SK-N-SH treated with all-trans-retinoic acid at 6 μM for 48 hours (cell line): Measurements from ENCODE around the gene SH3TC1.

ENCODE experiments used
- ARNTL ChIP-seq: fragments of 450-650 bp; formaldehyde crosslinking; IDR thresholded peaks from 2 replicates; pipeline ENCODE4 v1.5.0; 2020; ENCODE audit warnings: low read depth, mild to moderate bottlenecking, moderate library complexity, borderline replicate concordance
- BACH2 ChIP-seq: fragments of 250-450 bp; sonication (Bioruptor Pico); IDR thresholded peaks from 2 replicates; pipeline ENCODE4 v1.9.0; 2021; ENCODE audit warnings: mild to moderate bottlenecking, borderline replicate concordance
- CSDC2 ChIP-seq: fragments of 250-450 bp; sonication (Bioruptor Pico); IDR thresholded peaks from 2 replicates; pipeline ENCODE4 v1.5.0; 2020; ENCODE audit warnings: mild to moderate bottlenecking, moderate library complexity
- GLIS3 ChIP-seq: fragments of 250-450 bp; sonication (Bioruptor Pico); IDR thresholded peaks from 2 replicates; pipeline ENCODE4 v1.5.0; 2020; ENCODE audit warnings: mild to moderate bottlenecking, moderate library complexity
- PATZ1 ChIP-seq: fragments of 250-450 bp; sonication (Bioruptor Pico); IDR thresholded peaks from 2 replicates; pipeline ENCODE4 v1.8.0; 2020; ENCODE audit warnings: mild to moderate bottlenecking, moderate library complexity, borderline replicate concordance
- POU6F1 ChIP-seq: fragments of 250-450 bp; sonication (Bioruptor Pico); IDR thresholded peaks from 2 replicates; pipeline ENCODE4 v1.8.0; 2021; ENCODE audit warnings: low read depth, mild to moderate bottlenecking, moderate library complexity, borderline replicate concordance
- PPARA ChIP-seq: fragments of 250-450 bp; sonication (Bioruptor Pico); IDR thresholded peaks from 2 replicates; pipeline ENCODE4 v1.5.0; 2020; ENCODE audit warnings: mild to moderate bottlenecking, borderline replicate concordance
- RARB ChIP-seq: fragments of 250-450 bp; sonication (Bioruptor Pico); IDR thresholded peaks from 2 replicates; pipeline ENCODE4 v1.8.0; 2021; ENCODE audit warnings: mild to moderate bottlenecking, moderate library complexity
- TCF4 ChIP-seq: fragments of 250-450 bp; sonication (Bioruptor Pico); IDR thresholded peaks from 2 replicates; pipeline ENCODE4 v1.8.0; 2021; ENCODE audit warnings: mild to moderate bottlenecking, moderate library complexity, borderline replicate concordance
- TSHZ2 ChIP-seq: fragments of 250-450 bp; sonication (Bioruptor Pico); IDR thresholded peaks from 2 replicates; pipeline ENCODE4 v1.5.0; 2020; ENCODE audit warnings: mild to moderate bottlenecking, moderate library complexity
- ZC3H10 ChIP-seq: fragments of 250-450 bp; sonication (Bioruptor Pico); IDR thresholded peaks from 2 replicates; pipeline ENCODE4 v1.5.1; 2021; ENCODE audit warnings: mild to moderate bottlenecking, moderate library complexity
- ZNF565 ChIP-seq: fragments of 450-650 bp; formaldehyde crosslinking; conservative IDR thresholded peaks from 2 replicates; pipeline ENCODE4 v1.5.0; 2020; ENCODE audit warnings: low read depth, mild to moderate bottlenecking, moderate library complexity

GRCh38 chr4:8218371-8219031 lies 19.4 kb downstream of the SH3TC1 start:
- TF ChIP-seq RARB (CRISPR knock-in tag) = no peak
- TF ChIP-seq ZNF565 = no peak
- no peak for TF ChIP-seq CSDC2 (CRISPR knock-in tag)
- TF ChIP-seq TSHZ2 = no peak
- no peak for TF ChIP-seq TCF4 (CRISPR knock-in tag)
- TF ChIP-seq PATZ1 = no peak
- no peak for TF ChIP-seq ARNTL (CRISPR knock-in tag)
- no peak for TF ChIP-seq ZC3H10 (CRISPR knock-in tag)
- TF ChIP-seq BACH2 (CRISPR knock-in tag) = no peak
- no peak for TF ChIP-seq GLIS3 (CRISPR knock-in tag)
- no peak for TF ChIP-seq POU6F1 (CRISPR knock-in tag)
- TF ChIP-seq PPARA (CRISPR knock-in tag) = no peak
